Measurements from ENCODE around the gene DHH. TPM values are rescaled to one million over a fixed set of nuclear protein-coding genes. Genes with fewer than 3 reads are reported as not detected.

The DHH gene
- total RNA-seq, 4 donors from 2014 or later = 0.15 to 0.47 (median 0.42) TPM

GRCh38 chr12:49038291-49038955, 56.2 kb downstream of the DHH start:
- WGBS = 91% methylated on average over 12 of the region's 20 CpGs
- H3K9me3 ChIP-seq = no peaks in the 10 kb centered on the region
- no peak overlapping the region for H3K4me3 ChIP-seq
- H3K4me1 ChIP-seq = no peaks in the 10 kb centered on the region
- TF ChIP-seq POLR2A (IDR thresholded peaks at IDR 0.05) = no peak
- TF ChIP-seq POLR2AphosphoS5 (IDR thresholded peaks at IDR 0.05) = no peak
- TF ChIP-seq EP300 (IDR thresholded peaks at IDR 0.05) = no peak
- no peak for TF ChIP-seq CTCF (IDR thresholded peaks at IDR 0.05)
- no peaks in the 10 kb centered on the region for H3K27me3 ChIP-seq
- no peak overlapping the region for H3K27ac ChIP-seq
- peaks cover 94% of the 10 kb centered on the region for H3K36me3 ChIP-seq
- DNase-seq (ENCODE audit: low spot score in 2 of 2) = no peak

GRCh38 chr12:49037947-49038237, 56.7 kb downstream of the DHH start:
- H3K4me3 ChIP-seq = no peak overlapping the region
- 100% methylated on average over 1 of the region's 7 CpGs for WGBS
- H3K36me3 ChIP-seq = peaks cover 94% of the 10 kb centered on the region
- no peak for TF ChIP-seq EP300 (IDR thresholded peaks at IDR 0.05)
- no peak for TF ChIP-seq POLR2A (IDR thresholded peaks at IDR 0.05)
- TF ChIP-seq POLR2AphosphoS5 (IDR thresholded peaks at IDR 0.05) = no peak
- no peak for TF ChIP-seq CTCF (IDR thresholded peaks at IDR 0.05)
- no peaks in the 10 kb centered on the region for H3K27me3 ChIP-seq
- H3K9me3 ChIP-seq = no peaks in the 10 kb centered on the region
- no peak for DNase-seq (ENCODE audit: low spot score in 2 of 2)
- H3K4me1 ChIP-seq = no peaks in the 10 kb centered on the region
- no peak overlapping the region for H3K27ac ChIP-seq

- 81% methylated on average over 2 of the region's 9 CpGs for WGBS
- TF ChIP-seq POLR2AphosphoS5 (IDR thresholded peaks at IDR 0.05) = no peak
- peaks cover 94% of the 10 kb centered on the region for H3K36me3 ChIP-seq
- no peaks in the 10 kb centered on the region for H3K9me3 ChIP-seq
- H3K4me1 ChIP-seq = no peaks in the 10 kb centered on the region
- DNase-seq (ENCODE audit: low spot score in 2 of 2) = no peak
- no peaks in the 10 kb centered on the region for H3K27me3 ChIP-seq
- no peak overlapping the region for H3K4me3 ChIP-seq
- H3K27ac ChIP-seq = no peak overlapping the region
Measured at GRCh38 chr12:49037111-49037946, 57.3 kb downstream of the DHH start.

Other genes with a start within 250 kb of the DHH start
- 100 to 1,000 TPM in 1 of 4 donors, 10 to 100 TPM in 3; 55.0 to 125 (median 62.2) TPM for gene DDX23, start 242.6 kb downstream of the DHH start, total RNA-seq
- gene RND1, start 228.9 kb downstream of the DHH start, total RNA-seq = 1 to 10 TPM in 1 of 4 donors, under 1 TPM in 2, not detected in 1; 0.40 to 1.1 (median 0.65) TPM
- gene FKBP11, start 169.3 kb downstream of the DHH start, total RNA-seq = 10 to 100 TPM in 3 of 4 donors, 1 to 10 TPM in 1; 8.9 to 18.9 (median 15.3) TPM
- 10 to 100 TPM; 78.3 to 98.7 (median 87.7) TPM for gene ARF3, start 137.3 kb downstream of the DHH start, total RNA-seq
- gene WNT10B, start 123.1 kb downstream of the DHH start, total RNA-seq = 1 to 10 TPM in 2 of 4 donors, under 1 TPM in 2; 0.64 to 4.3 (median 1.4) TPM
- gene WNT1, start 116.5 kb downstream of the DHH start, total RNA-seq = not detected
- under 1 TPM in 3 of 4 donors, not detected in 1; 0.23 to 0.45 (median 0.24) TPM for gene DDN, start 95.4 kb downstream of the DHH start, total RNA-seq
- gene PRKAG1, start 76.0 kb downstream of the DHH start, total RNA-seq = 10 to 100 TPM; 40.0 to 61.4 (median 49.6) TPM
- 100 to 1,000 TPM in 2 of 4 donors, 10 to 100 TPM in 2; 88.1 to 121 (median 104) TPM for gene KMT2D, start 34.0 kb downstream of the DHH start, total RNA-seq
- gene RHEBL1, start 24.8 kb downstream of the DHH start, total RNA-seq = 1 to 10 TPM; 1.1 to 3.6 (median 1.6) TPM
- gene LMBR1L, start 16.0 kb upstream of the DHH start, total RNA-seq = 100 to 1,000 TPM in 1 of 4 donors, 10 to 100 TPM in 3; 25.3 to 152 (median 62.3) TPM
- 100 to 1,000 TPM; 240 to 523 (median 441) TPM for gene TUBA1B, start 36.6 kb upstream of the DHH start, total RNA-seq
- 100 to 1,000 TPM in 3 of 4 donors, 10 to 100 TPM in 1; 70.0 to 251 (median 181) TPM for gene TUBA1A, start 94.3 kb upstream of the DHH start, total RNA-seq
- 100 to 1,000 TPM; 115 to 747 (median 609) TPM for gene TUBA1C, start 170.3 kb upstream of the DHH start, total RNA-seq
- 1 to 10 TPM in 2 of 4 donors, not detected in 2; 1.1 to 1.5 TPM for gene PRPH, start 200.3 kb upstream of the DHH start, total RNA-seq
- 10 to 100 TPM in 1 of 4 donors, 1 to 10 TPM in 3; 4.0 to 14.6 (median 5.9) TPM for gene TROAP, start 228.5 kb upstream of the DHH start, total RNA-seq
- gene C1QL4, start 242.4 kb upstream of the DHH start, total RNA-seq = 1 to 10 TPM in 2 of 4 donors, under 1 TPM in 1, not detected in 1; 0.73 to 1.2 (median 1.1) TPM

Measured in suprapubic skin (tissue), 4 donors.